Iris pigment epithelial cell (primary cell): ENCODE measurements around the gene PLPP4.
A peak's percentile ranks its signal among the peaks of the same experiment; 100 is the strongest.

Experiments used
- DNase-seq: peaks from one replicate; pipeline ENCODE4 v3.0.0-alpha.2; 2011; ENCODE audit warnings: low read depth

PLPP4 gene

GRCh38 chr10:120490288-120490687, 33.3 kb downstream of the PLPP4 start:
- DNase-seq: no peak

GRCh38 chr10:120492346-120492745, 35.3 kb downstream of the PLPP4 start:
- peak; percentile 47 for DNase-seq

- no peak for DNase-seq
These were observed 36.6 kb downstream of the PLPP4 start for GRCh38 chr10:120493411-120494312.

- DNase-seq: no peak
These were observed 37.3 kb downstream of the PLPP4 start for GRCh38 chr10:120494313-120494710.

GRCh38 chr10:120495226-120496009, 38.4 kb downstream of the PLPP4 start:
- peak; percentile 72 for DNase-seq

- DNase-seq: no peak
These were observed 42.9 kb downstream of the PLPP4 start for GRCh38 chr10:120499883-120500282.

DNA sequence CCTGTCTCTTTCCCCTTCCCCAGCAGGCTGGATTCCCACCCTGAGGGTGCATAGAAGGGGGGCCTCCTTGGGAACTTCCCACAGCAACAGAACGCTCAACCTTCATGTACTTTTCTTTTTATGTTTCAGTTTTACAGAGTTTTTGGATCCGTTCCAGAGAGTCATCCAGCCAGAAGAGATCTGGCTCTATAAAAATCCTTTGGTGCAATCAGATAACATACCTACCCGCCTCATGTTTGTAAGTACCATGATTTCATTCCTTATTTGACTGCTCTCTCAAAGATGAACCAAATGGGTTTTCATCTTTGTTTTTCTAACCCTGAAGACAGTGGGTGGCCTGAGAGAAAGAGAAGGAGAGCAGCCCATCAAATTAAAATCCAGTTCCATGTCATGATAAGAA, 46.7 kb downstream of the PLPP4 start:
- DNase-seq: peak; percentile 63

GRCh38 chr10:120504227-120504626, 47.2 kb downstream of the PLPP4 start:
- peak; percentile 77 for DNase-seq

- DNase-seq: peak; percentile 24
These were observed 48.0 kb downstream of the PLPP4 start for GRCh38 chr10:120505056-120505455.

- DNase-seq: peak; percentile 66
These were observed 48.8 kb downstream of the PLPP4 start for GRCh38 chr10:120505866-120506265.

GRCh38 chr10:120506674-120507073, 49.6 kb downstream of the PLPP4 start:
- peak; percentile 49 for DNase-seq

DNA sequence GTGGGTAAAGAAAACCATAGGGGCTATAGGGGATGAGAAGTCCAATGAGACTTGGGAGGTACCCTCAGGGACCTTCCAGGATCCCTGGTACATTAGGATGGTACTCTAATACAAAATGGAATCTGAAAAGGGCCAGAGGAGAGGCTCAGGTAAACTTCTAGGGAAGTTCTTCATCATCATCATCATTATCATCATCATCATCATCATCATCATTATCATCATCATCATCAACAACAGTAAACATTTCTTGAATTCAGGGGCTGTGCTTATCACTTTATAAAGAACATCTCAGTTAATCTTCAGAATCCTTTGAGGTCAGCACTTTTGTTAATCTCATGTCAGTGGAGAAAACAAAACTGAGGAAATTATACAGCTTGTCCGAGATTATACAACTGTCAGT, 50.1 kb downstream of the PLPP4 start:
- DNase-seq: no peak

GRCh38 chr10:120507651-120508050, 50.6 kb downstream of the PLPP4 start:
- DNase-seq: no peak

GRCh38 chr10:120508393-120508792, 51.4 kb downstream of the PLPP4 start:
- peak; percentile 90 for DNase-seq

GRCh38 chr10:120508966-120509365, 51.9 kb downstream of the PLPP4 start:
- no peak for DNase-seq

DNA sequence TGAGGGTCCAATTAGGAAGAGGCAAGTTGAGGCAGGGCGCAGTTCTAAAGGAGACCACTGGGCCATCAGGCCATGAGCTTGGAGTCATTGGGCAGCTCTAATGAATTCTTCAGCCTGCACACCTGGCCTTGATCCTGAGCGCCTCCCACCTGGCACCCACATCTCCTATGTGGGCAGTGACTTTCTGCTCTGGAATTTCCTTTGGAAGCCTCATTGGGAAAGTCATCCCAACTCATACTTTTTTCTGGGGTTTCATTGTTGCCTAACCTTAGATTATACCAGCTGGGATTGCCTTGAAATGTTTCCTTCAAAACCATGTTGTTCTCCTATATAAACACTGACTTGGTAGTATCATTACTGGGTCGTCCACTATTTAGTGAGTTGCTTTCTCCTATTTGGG, 54.1 kb downstream of the PLPP4 start:
- DNase-seq: peak; percentile 56

DNA sequence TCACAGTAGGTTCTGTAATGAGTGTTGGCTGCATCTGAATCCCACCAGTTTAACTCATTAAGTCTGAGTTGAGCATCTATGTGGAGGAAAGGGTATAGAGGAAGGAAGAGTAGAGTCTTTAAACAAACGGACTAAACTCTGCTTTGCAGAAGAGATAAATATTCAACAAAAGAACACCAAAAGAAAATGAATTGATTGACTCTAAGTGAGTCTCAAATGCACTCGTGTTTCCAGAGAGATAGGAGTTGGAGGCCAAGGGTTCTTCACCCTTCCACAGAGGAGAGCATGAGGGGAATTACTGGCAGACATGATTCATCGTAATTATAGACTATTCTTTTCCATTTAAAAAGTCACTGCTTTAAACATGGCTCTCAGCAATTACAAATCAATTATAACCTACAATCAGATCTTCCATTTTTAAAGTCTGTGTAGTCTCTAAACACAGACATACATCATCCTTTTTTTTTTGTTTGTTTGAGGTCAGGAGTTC, 56.3 kb downstream of the PLPP4 start:
- no peak for DNase-seq

GRCh38 chr10:120514035-120514620, 57.1 kb downstream of the PLPP4 start:
- DNase-seq: peak; percentile 69

- no peak for DNase-seq
These were observed 57.9 kb downstream of the PLPP4 start for GRCh38 chr10:120514959-120515358.

DNA sequence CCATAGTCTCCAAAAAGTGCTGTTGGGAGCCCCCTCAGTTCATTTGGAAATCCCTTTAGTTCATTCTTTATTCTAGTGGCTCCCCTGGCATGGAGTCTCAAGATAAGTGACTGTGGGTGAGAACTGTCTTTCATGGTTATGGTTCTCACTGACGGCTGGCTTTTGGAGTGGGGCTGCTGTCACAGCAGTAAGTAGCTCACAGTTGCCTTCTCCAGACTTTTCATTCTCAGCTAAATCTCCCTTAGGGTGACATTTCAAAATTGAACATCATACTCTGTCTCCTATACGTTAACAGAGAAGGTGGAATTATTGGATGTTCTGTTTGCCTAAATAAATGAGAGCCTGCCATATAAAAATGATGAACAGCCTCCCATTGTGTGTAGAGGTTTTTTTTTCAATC, 58.7 kb downstream of the PLPP4 start:
- no peak for DNase-seq

GRCh38 chr10:120516426-120516825, 59.4 kb downstream of the PLPP4 start:
- no peak for DNase-seq

DNA sequence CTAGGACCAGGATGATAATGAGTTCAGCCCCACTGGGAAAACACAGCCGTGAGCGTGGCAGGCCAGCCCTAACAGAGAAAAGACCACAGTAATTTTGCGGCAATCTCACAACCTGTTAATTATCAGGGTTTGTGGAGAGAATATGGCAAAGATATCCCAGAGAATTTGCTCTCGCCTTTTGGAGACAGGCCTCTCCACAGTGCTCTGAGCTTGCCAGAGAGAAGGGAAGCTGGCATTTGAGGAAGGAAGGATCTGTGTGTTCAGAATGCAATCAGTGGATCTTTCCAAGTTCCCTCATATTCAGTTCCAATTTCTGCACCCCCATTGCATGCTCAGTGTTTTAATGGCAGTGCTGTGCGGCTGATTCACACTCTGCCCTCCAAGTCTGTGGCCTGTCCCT, 60.2 kb downstream of the PLPP4 start:
- DNase-seq: no peak
